Stomach (tissue), 4 donors: ENCODE results near the gene CACNA1E.

ENCODE experiments used
- EP300 ChIP-seq: sonication (generic); formaldehyde crosslinking; IDR thresholded peaks from one replicate; pipeline ENCODE4 v1.6.1; 2017; ENCODE audit warnings: antibody characterized with exemption
- POLR2AphosphoS5 ChIP-seq, 3 donors: sonication (generic); formaldehyde crosslinking; IDR thresholded peaks; one replicate each; pipeline ENCODE4 v1.6.1; 2016; ENCODE audit warnings: antibody characterized with exemption in 3 of 3
- TF ChIP-seq, protein P1 (sequence below), 7 experiments: fragments of 450-650 bp in 4 of 7; fragments of 200-600 bp in 3 of 7; sonication (generic) in 3 of 7; IDR thresholded peaks; one replicate each; pipeline ENCODE4 v1.5.1; 2016 to 2019; ENCODE audit warnings: antibody characterized with exemption in 7 of 7, control low read depth in 2 of 7, mild to moderate bottlenecking in 1 of 7

DNA sequence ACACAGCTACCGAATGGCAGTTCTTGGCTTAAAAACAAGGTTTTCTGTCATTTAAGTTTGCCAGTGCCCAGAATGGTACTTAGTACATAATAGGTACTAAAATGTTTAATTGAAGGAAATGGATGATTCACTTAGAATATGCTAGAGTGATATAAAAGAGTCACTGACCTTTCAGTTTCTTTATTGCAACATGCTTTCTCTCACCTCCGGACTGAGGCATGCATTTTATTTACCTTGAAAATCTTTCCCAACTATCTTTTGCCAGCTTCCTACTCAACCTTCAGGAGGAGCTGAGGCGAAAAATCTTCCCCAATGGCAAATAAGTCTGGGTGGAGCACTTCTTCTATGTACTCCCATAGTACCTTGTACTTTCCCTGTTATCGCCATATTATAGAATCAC lies 333.3 kb downstream of the CACNA1E start:
- no peak for TF ChIP-seq POLR2AphosphoS5 (IDR thresholded peaks at IDR 0.05)
- TF ChIP-seq, protein P1, sequence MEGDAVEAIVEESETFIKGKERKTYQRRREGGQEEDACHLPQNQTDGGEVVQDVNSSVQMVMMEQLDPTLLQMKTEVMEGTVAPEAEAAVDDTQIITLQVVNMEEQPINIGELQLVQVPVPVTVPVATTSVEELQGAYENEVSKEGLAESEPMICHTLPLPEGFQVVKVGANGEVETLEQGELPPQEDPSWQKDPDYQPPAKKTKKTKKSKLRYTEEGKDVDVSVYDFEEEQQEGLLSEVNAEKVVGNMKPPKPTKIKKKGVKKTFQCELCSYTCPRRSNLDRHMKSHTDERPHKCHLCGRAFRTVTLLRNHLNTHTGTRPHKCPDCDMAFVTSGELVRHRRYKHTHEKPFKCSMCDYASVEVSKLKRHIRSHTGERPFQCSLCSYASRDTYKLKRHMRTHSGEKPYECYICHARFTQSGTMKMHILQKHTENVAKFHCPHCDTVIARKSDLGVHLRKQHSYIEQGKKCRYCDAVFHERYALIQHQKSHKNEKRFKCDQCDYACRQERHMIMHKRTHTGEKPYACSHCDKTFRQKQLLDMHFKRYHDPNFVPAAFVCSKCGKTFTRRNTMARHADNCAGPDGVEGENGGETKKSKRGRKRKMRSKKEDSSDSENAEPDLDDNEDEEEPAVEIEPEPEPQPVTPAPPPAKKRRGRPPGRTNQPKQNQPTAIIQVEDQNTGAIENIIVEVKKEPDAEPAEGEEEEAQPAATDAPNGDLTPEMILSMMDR (IDR thresholded peaks at IDR 0.05): no peak
- TF ChIP-seq EP300: no peak
